Spleen (tissue), 11 donors: ENCODE results near the gene PLEKHJ1. TPM values are rescaled to one million over a fixed set of nuclear protein-coding genes. Genes with fewer than 3 reads are reported as not detected.

Experiments used
- DNase-seq: peaks from one replicate; pipeline ENCODE4 v3.0.0-alpha.2; 2020
- H3K27ac ChIP-seq, 8 donors: fragments of 200-600 bp; sonication (generic) in 7 of 8; 1 replicate in 4 of 8; 2 replicates in 4 of 8; pipeline versions ENCODE4 v1.5.0 to v1.8.0; 2016 to 2021; ENCODE audit warnings: inconsistent platforms in 4 of 8, mild to moderate bottlenecking in 4 of 8, moderate library complexity in 1 of 8
- H3K27me3 ChIP-seq, 7 donors: fragments of 200-600 bp; sonication (generic) in 6 of 7; replicated peaks in 1 of 7; 1 replicate in 4 of 7; 2 replicates in 3 of 7; pipeline versions ENCODE4 v1.5.0 to v1.8.0; 2016 to 2021; ENCODE audit warnings: inconsistent platforms in 3 of 7, mild to moderate bottlenecking in 1 of 7
- H3K36me3 ChIP-seq, 6 donors: fragments of 200-600 bp; sonication (generic) in 5 of 6; 1 replicate in 4 of 6; 2 replicates in 2 of 6; pipeline versions ENCODE4 v1.5.0 to v1.8.0; 2016 to 2021; ENCODE audit warnings: inconsistent platforms in 2 of 6
- H3K4me1 ChIP-seq, 6 donors: fragments of 200-600 bp; sonication (generic) in 5 of 6; 1 replicate in 3 of 6; 2 replicates in 3 of 6; pipeline versions ENCODE4 v1.5.0 to v1.8.0; 2016 to 2021; ENCODE audit warnings: inconsistent platforms in 3 of 6
- H3K4me3 ChIP-seq, 8 donors: fragments of 200-600 bp; sonication (generic) in 7 of 8; 1 replicate in 4 of 8; 2 replicates in 4 of 8; pipeline versions ENCODE4 v1.5.0 to v1.8.0; 2016 to 2021; ENCODE audit warnings: inconsistent platforms in 4 of 8, mild to moderate bottlenecking in 4 of 8, moderate library complexity in 2 of 8
- H3K9me3 ChIP-seq, 8 donors: fragments of 200-600 bp; sonication (generic) in 7 of 8; 1 replicate in 4 of 8; 2 replicates in 4 of 8; pipeline versions ENCODE4 v1.5.0 to v1.8.0; 2016 to 2021; ENCODE audit warnings: inconsistent platforms in 4 of 8
- POLR2A ChIP-seq, 3 donors: fragments of 450-650 bp; IDR thresholded peaks; one replicate each; pipeline ENCODE4 v1.5.1; 2017; ENCODE audit warnings: antibody characterized with exemption in 3 of 3, mild to moderate bottlenecking in 1 of 3
- POLR2AphosphoS5 ChIP-seq, 3 donors: sonication (generic); formaldehyde crosslinking; IDR thresholded peaks; one replicate each; pipeline ENCODE4 v1.5.1; 2017; ENCODE audit warnings: antibody characterized with exemption in 3 of 3
- WGBS, 5 donors: extraction: QIAGEN DNeasy Blood & Tissue Kit in 3 of 5; methylation state at CpG; one replicate each; pipeline versions ENCODE4 v1.1.5 to v1.1.7; 2013 to 2018; 5-methylcytosine and 5-hydroxymethylcytosine counted together
- intact Hi-C: fragments of 100-400 bp; cut with DNase I; formaldehyde crosslinking; loops from one replicate; pipeline ENCODE4 v1.15.0; 2023; ENCODE audit warnings: low total_unique reads
- polyA plus RNA-seq, 3 donors: library from polyadenylated mRNA; stranded (reverse); fragments of 200-250 nt; gene quantifications; one replicate each; pipeline ENCODE4 v1.2.1, GENCODE V29; 2013
- total RNA-seq, 7 donors: library from RNA; depleted of rRNA in 3 of 7; stranded (reverse); fragments of >200 nt in 3 of 7; fragmentation: NEBNext Ultra II Directional in 4 of 7; extraction: Animal tissue kit (Norgen Biotek cat#: 25700) in 4 of 7; gene quantifications; one replicate each; pipeline versions ENCODE4 v1.1.0 to v1.2.1, GENCODE V29; 2016 to 2021
- TF ChIP-seq, protein P1 (sequence below), 11 experiments: fragments of 200-600 bp in 7 of 11; fragments of 450-650 bp in 4 of 11; sonication (generic) in 4 of 11; IDR thresholded peaks in 8 of 11; conservative IDR thresholded peaks in 3 of 11; 1 replicate in 7 of 11; 2 replicates in 4 of 11; pipeline versions ENCODE4 v1.4.0 to v1.8.0; 2016 to 2021; ENCODE audit warnings: antibody characterized with exemption in 11 of 11, inconsistent platforms in 4 of 11, mild to moderate bottlenecking in 1 of 11
- donor health status: healthy with polysubstance abuse.
- donor health status: DM: no; HTN: no; CAD: no; lungs with moderate emphysema.
- donor health status: DM: no; HTN: no; CAD: no.
- donor health status: Bipolar disorder and iron deficiency.
- donor health status: healthy.
- donor health status: DM: no; HTN: no; CAD: no.
- donor health status: DM: yes; HTN: yes; CAD: no.

The PLEKHJ1 gene
- total and polyA plus RNA-seq, 10 donors, result 37.7 to 117 (median 57.4) TPM

DNA sequence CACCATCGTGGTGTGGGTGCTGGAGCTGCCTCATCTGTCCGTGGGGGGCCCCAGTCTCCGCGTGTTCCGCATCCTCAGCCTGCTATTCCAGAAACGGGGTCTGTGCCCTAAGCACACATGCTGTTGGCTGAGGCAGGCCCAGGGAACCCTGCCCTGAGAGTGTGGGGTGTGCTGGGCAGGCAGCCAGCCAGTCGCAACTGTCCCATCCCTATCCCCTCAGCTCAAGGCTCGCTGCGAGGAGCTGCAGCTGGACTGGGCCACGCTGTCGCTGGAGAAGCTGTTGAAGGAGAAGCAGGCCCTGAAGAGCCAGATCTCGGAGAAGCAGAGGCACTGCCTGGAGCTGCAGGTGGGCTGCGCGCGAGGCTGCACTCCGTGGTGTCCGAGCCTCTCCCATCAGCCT is 21.9 kb downstream of the PLEKHJ1 start:
- H3K9me3 ChIP-seq, result no peaks in the 10 kb centered on the region
- H3K27ac ChIP-seq, result no peak overlapping the region
- H3K36me3 ChIP-seq, result peaks cover 0 to 100% (median 96%) of the 10 kb centered on the region in 6 donors
- no peak for TF ChIP-seq POLR2A (IDR thresholded peaks at IDR 0.05)
- peak in 1 of 3 donors; percentile 49 for TF ChIP-seq POLR2AphosphoS5 (IDR thresholded peaks at IDR 0.05)
- no peaks in the 10 kb centered on the region for H3K27me3 ChIP-seq
- intact Hi-C loops, result no loop called here
- 91 to 97% (median 95%) methylated on average over 11 to 17 of the region's 17 CpGs for WGBS, 5 donors
- H3K4me1 ChIP-seq, result peaks cover 0 to 16% (median 6%) of the 10 kb centered on the region in 6 donors
- no peak for DNase-seq
- H3K4me3 ChIP-seq, result no peak overlapping the region

DNA sequence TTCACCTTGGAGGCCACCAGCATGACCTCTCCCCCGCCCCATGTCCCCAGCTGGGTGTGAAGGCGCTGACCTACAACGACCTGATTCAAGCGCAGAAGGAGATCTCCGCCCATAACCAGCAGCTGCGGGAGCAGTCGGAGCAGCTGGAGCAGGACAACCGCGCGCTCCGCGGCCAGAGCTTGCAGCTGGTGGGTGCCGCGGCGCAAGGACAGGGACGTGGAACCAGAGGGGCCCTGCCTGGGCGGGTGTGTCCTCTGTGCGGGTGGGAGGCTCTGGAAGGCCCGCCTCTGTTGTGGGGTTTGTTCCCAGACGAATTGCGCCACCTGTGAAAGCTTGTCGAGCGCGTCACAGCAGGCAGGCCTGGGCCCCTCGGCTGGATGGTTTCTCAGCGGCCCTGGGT is 22.3 kb downstream of the PLEKHJ1 start:
- WGBS, 5 donors, result 77 to 92% (median 87%) methylated on average over 22 to 26 of the region's 26 CpGs
- peaks cover 0 to 100% (median 92%) of the 10 kb centered on the region in 6 donors for H3K36me3 ChIP-seq
- DNase-seq, result no peak
- no peak overlapping the region for H3K4me3 ChIP-seq
- H3K27me3 ChIP-seq, result no peaks in the 10 kb centered on the region
- intact Hi-C loops, result no loop called here
- no peak overlapping the region for H3K27ac ChIP-seq
- peaks cover 0 to 21% (median 10%) of the 10 kb centered on the region in 6 donors for H3K4me1 ChIP-seq
- TF ChIP-seq, protein P1, sequence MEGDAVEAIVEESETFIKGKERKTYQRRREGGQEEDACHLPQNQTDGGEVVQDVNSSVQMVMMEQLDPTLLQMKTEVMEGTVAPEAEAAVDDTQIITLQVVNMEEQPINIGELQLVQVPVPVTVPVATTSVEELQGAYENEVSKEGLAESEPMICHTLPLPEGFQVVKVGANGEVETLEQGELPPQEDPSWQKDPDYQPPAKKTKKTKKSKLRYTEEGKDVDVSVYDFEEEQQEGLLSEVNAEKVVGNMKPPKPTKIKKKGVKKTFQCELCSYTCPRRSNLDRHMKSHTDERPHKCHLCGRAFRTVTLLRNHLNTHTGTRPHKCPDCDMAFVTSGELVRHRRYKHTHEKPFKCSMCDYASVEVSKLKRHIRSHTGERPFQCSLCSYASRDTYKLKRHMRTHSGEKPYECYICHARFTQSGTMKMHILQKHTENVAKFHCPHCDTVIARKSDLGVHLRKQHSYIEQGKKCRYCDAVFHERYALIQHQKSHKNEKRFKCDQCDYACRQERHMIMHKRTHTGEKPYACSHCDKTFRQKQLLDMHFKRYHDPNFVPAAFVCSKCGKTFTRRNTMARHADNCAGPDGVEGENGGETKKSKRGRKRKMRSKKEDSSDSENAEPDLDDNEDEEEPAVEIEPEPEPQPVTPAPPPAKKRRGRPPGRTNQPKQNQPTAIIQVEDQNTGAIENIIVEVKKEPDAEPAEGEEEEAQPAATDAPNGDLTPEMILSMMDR (IDR thresholded peaks at IDR 0.05 in 8 of 11, conservative IDR thresholded peaks at IDR 0.05 in 3 of 11), result no peak
- TF ChIP-seq POLR2A (IDR thresholded peaks at IDR 0.05), result no peak
- peak in 1 of 3 donors; percentile 5 for TF ChIP-seq POLR2AphosphoS5 (IDR thresholded peaks at IDR 0.05)
- no peaks in the 10 kb centered on the region for H3K9me3 ChIP-seq

DNA sequence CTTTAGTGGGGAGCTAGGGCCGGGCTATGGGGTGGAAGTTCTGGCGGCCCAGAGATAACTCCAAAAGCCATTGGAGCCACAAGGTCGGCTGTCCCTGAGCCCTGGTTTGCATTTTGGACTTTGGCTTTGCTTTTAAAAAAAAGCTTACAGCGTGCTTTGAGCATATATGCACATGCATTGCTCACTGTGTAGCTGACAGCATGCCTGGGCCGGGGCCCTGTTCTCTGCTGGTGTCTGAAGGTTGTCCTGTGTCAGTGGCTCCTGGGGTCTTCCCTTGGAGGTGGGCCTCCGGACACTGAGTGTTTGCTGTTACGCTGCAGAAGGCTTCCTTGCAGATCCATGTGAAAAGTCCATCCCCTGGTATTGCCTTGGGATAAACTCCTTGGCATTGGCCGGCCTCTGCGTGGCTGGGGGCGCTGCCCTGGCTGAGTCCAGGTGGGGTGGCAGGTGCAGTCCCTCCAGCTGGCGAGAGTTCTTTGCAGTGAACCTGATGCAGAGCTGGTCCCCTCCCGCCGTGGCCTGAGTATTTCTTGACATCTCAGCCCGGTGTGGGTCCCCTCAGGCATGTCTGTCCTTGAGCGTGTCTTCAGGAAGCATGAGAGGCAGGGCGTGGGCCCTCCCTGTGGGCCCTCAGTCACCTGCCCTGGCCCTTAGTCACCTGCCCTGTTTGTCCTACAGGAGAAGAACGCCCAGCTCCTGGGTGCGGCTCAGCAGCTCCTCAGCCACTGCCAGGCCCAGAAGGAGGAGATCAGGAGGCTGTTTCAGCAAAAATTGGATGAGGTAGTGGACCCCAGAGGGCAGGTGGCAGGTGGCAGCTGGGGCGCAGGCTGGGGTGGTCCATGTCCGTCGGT is 23.0 kb downstream of the PLEKHJ1 start:
- no peak for DNase-seq
- intact Hi-C loops, result no loop called here
- H3K4me3 ChIP-seq, result no peak overlapping the region
- 89 to 95% (median 93%) methylated on average over 13 to 21 of the region's 21 CpGs for WGBS, 5 donors
- H3K36me3 ChIP-seq, result peaks cover 0 to 100% (median 86%) of the 10 kb centered on the region in 6 donors
- TF ChIP-seq POLR2AphosphoS5 (IDR thresholded peaks at IDR 0.05) (no peak), POLR2A (IDR thresholded peaks at IDR 0.05) (no peak)
- TF ChIP-seq, protein P1 (IDR thresholded peaks at IDR 0.05 in 8 of 11, conservative IDR thresholded peaks at IDR 0.05 in 3 of 11), result no peak
- no peaks in the 10 kb centered on the region for H3K9me3 ChIP-seq
- H3K27ac ChIP-seq, result no peak overlapping the region
- peaks cover 0 to 28% (median 17%) of the 10 kb centered on the region in 6 donors for H3K4me1 ChIP-seq
- no peaks in the 10 kb centered on the region for H3K27me3 ChIP-seq

DNA sequence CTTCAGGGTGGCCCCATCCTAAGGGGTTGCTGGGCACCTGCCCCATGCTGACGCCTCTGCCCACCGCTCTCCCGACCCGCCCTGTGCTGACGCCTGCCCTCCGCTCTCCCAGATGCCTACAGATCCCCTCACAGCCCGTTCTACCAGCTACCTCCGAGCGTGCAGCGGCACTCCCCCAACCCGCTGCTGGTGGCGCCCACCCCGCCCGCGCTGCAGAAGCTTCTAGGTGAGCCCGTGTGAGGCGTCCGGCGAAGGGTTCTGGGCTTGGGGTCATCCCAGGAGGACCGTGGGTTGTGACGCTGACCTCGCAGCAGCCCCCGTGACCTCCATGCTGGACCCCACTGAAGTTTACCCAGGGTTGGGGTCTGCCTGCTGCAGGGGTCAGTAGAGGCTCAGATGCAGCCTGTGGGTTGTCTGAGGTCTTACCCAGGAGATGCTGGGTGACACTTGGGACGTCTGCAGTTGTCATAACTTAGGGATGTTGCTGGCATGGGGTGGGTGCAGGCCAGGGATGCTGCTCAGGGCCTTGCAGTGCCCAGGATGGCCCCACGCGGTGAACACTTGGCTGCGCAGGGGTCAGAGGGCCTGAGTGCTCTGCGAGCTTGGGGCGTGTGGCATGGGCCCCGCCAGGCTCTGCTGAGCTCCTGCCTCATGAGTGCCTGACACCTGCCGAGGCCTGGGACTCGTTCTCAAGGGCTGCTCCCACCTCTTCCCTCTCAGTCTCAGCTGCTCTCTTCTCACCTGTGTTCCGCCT is 25.0 kb downstream of the PLEKHJ1 start:
- H3K36me3 ChIP-seq, result peaks cover 0 to 100% (median 81%) of the 10 kb centered on the region in 6 donors
- TF ChIP-seq, protein P1 (IDR thresholded peaks at IDR 0.05 in 8 of 11, conservative IDR thresholded peaks at IDR 0.05 in 3 of 11), result no peak
- peak in 1 of 3 donors; percentile 8 for TF ChIP-seq POLR2AphosphoS5 (IDR thresholded peaks at IDR 0.05)
- 93 to 99% (median 95%) methylated on average over 19 to 33 of the region's 33 CpGs for WGBS, 5 donors
- intact Hi-C loops, result no loop called here
- no peaks in the 10 kb centered on the region for H3K9me3 ChIP-seq
- H3K4me3 ChIP-seq, result no peak overlapping the region
- peaks cover 0 to 35% (median 20%) of the 10 kb centered on the region in 6 donors for H3K4me1 ChIP-seq
- DNase-seq, result no peak
- no peaks in the 10 kb centered on the region for H3K27me3 ChIP-seq
- no peak overlapping the region for H3K27ac ChIP-seq
